Right lobe of liver (tissue), 4 donors: ENCODE data around the gene SMOC1.

Source experiments
- CTCF ChIP-seq, 4 donors: fragments of 200-600 bp in 3 of 4; fragments of 450-650 bp in 1 of 4; IDR thresholded peaks; one replicate each; pipeline versions ENCODE4 v1.5.1 to v1.8.0; 2016 to 2022; ENCODE audit warnings: antibody characterized with exemption in 4 of 4, mild to moderate bottlenecking in 2 of 4
- POLR2A ChIP-seq: fragments of 450-650 bp; IDR thresholded peaks from one replicate; pipeline ENCODE4 v1.6.1; 2017; ENCODE audit warnings: antibody characterized with exemption, mild to moderate bottlenecking
- donor health status: DM: no; HTN: no; CAD: no.
- donor health status: DM: no; HTN: no; CAD: no.
- donor health status: DM: no; HTN: yes; CAD: no.

- TF ChIP-seq CTCF (IDR thresholded peaks at IDR 0.05) (no peak), POLR2A (no peak)
Measured at GRCh38 chr14:69839661-69840060, 39.6 kb upstream of the SMOC1 start.
